ENCODE data around the gene SLC5A9. TPM values are rescaled to one million over a fixed set of nuclear protein-coding genes. Genes with fewer than 3 reads are reported as not detected.

SLC5A9 gene
- total RNA-seq, 1 donor from 2014 or later, result not detected

DNA sequence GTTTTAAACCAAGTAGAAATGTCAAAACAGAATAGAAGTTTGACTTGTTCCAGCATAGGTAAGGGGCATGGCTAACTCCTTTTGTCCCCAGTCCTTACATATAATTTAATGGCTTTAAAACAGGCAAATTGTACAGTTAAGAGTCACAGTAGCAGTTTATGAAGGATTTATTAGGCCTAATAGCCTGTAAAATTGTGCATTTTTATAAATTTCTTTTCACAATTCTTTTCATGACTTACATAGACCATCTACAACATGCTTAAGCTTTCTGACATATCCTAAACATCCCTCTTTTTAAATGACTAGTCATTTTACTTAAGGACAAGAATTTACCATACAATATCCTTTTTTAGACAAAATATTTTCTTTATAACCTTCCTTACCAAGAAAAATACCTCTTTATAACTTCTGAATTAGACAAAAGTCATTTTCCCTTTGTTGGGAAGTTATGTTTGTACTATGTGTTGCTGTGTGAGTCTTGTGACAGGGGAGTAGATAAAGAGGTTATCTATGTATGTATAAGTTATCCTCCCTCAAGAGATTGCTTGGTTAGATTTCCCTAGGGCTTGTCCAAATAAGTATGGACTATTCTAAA is 34.5 kb upstream of the SLC5A9 start:
- TF ChIP-seq CTCF (IDR thresholded peaks at IDR 0.05) (no peak), EZH2phosphoT487 (IDR thresholded peaks at IDR 0.05) (no peak), EZH2 (IDR thresholded peaks at IDR 0.05) (no peak)
- peaks cover 5% of the 10 kb centered on the region for H3K27me3 Mint-ChIP-seq (ENCODE audit: insufficient read depth, low read depth)

DNA sequence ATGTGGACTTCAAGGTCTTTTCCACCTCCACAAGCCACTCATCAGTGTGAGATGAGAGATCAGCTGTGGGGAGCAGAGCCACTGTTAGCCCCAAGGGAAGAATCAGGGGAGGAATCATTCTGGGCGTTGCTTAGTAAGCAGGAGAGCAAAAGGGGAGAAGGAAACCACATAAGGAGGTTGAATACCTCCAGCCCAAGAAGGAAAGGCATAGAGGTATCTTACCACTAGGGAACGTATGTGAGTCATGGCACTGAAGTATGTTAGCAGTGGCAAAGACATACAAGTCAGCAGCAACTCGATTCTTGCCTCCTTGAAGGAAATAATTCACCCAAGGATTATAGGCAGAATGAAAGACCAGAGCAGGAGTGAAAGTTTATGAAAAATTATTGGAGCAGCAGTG is 31.6 kb upstream of the SLC5A9 start:
- H3K36me3 Mint-ChIP-seq, result no peaks in the 10 kb centered on the region
- H3K4me3 Mint-ChIP-seq, result no peak overlapping the region
- H3K9me3 Mint-ChIP-seq, result peaks cover 51% of the 10 kb centered on the region
- H3K79me2 ChIP-seq (ENCODE audit: low read depth), result no peaks in the 10 kb centered on the region
- peaks cover 5% of the 10 kb centered on the region for H3K27me3 Mint-ChIP-seq (ENCODE audit: insufficient read depth, low read depth)
- H3F3A ChIP-seq (ENCODE audit: low read depth), result no peaks in the 10 kb centered on the region
- no peaks in the 10 kb centered on the region for H4K20me1 ChIP-seq (ENCODE audit: low read depth)
- H3K27ac Mint-ChIP-seq, result no peak overlapping the region
- H3K27me3 ChIP-seq, result no peaks in the 10 kb centered on the region
- no peak overlapping the region for H3K4me2 ChIP-seq
- H3K4me1 Mint-ChIP-seq, result no peaks in the 10 kb centered on the region
- no peak overlapping the region for H3K27ac ChIP-seq
- no peak overlapping the region for H3K4me3 ChIP-seq
- DNase-seq (ENCODE audit: low spot score), result no peak
- H2AFZ ChIP-seq (replicated peaks), result no peak overlapping the region
- no peak overlapping the region for H3K9ac ChIP-seq
- no peaks in the 10 kb centered on the region for H3K36me3 ChIP-seq
- TF ChIP-seq CTCF (IDR thresholded peaks at IDR 0.05), result no peak
- no peak for TF ChIP-seq EZH2phosphoT487 (IDR thresholded peaks at IDR 0.05)
- no peak for TF ChIP-seq EZH2 (IDR thresholded peaks at IDR 0.05)
- peaks cover 26% of the 10 kb centered on the region for H3K9me3 ChIP-seq (ENCODE audit: low read depth)
- H3K4me1 ChIP-seq, result no peaks in the 10 kb centered on the region

More for the DNA sequence above, 34.5 kb upstream of the SLC5A9 start:
- H3K4me3 ChIP-seq, result no peak overlapping the region
- DNase-seq (ENCODE audit: low spot score), result no peak
- H3K27ac Mint-ChIP-seq, result no peak overlapping the region
- no peak overlapping the region for H3K4me2 ChIP-seq
- no peak overlapping the region for H2AFZ ChIP-seq (replicated peaks)
- H3K79me2 ChIP-seq (ENCODE audit: low read depth), result no peaks in the 10 kb centered on the region
- H3K4me1 Mint-ChIP-seq, result no peaks in the 10 kb centered on the region
- H3K27me3 ChIP-seq, result no peaks in the 10 kb centered on the region
- H3K27ac ChIP-seq, result no peak overlapping the region
- H3K9me3 ChIP-seq (ENCODE audit: low read depth), result peaks cover 26% of the 10 kb centered on the region
- no peaks in the 10 kb centered on the region for H3K36me3 ChIP-seq
- H3F3A ChIP-seq (ENCODE audit: low read depth), result no peaks in the 10 kb centered on the region
- H3K4me3 Mint-ChIP-seq, result no peak overlapping the region
- no peaks in the 10 kb centered on the region for H3K36me3 Mint-ChIP-seq
- no peak overlapping the region for H3K9ac ChIP-seq
- no peaks in the 10 kb centered on the region for H3K4me1 ChIP-seq
- peaks cover 46% of the 10 kb centered on the region for H3K9me3 Mint-ChIP-seq
- H4K20me1 ChIP-seq (ENCODE audit: low read depth), result no peaks in the 10 kb centered on the region

DNA sequence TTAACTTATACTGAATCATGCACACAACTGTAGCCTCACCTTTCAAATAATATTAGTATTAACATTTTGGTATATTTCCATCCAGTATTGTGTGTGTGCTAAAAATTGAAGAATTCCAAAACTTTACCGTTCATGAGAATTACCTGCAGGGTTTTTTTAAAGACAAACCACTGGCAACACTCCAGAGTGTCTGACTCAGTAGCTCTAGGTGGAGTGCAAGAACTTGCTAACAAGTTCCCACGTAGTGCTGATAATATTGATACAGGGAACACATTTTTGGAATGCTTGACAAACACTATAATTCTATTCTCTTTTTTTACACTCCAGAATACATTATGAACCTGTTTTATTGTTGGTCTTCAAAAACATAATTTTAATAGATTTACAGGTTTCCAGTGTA is 27.7 kb upstream of the SLC5A9 start:
- Mint-ChIP-seq H3K9me3 (peaks cover 19% of the 10 kb centered on the region), H3K27me3 (ENCODE audit: insufficient read depth, low read depth) (peaks cover 7% of the 10 kb centered on the region), H3K36me3 (no peaks in the 10 kb centered on the region), H3K4me1 (no peaks in the 10 kb centered on the region), H3K4me3 (no peak overlapping the region), H3K27ac (no peak overlapping the region)
- Histone ChIP-seq H3K27me3 (no peaks in the 10 kb centered on the region), H3K36me3 (no peaks in the 10 kb centered on the region), H3K4me2 (no peak overlapping the region), H3K79me2 (ENCODE audit: low read depth) (no peaks in the 10 kb centered on the region), H4K20me1 (ENCODE audit: low read depth) (no peaks in the 10 kb centered on the region), H3K4me1 (no peaks in the 10 kb centered on the region), H3F3A (ENCODE audit: low read depth) (no peaks in the 10 kb centered on the region), H2AFZ (replicated peaks) (no peak overlapping the region), H3K4me3 (no peak overlapping the region), H3K9me3 (ENCODE audit: low read depth) (no peaks in the 10 kb centered on the region), H3K9ac (no peak overlapping the region), H3K27ac (no peak overlapping the region)
- TF ChIP-seq EZH2phosphoT487 (IDR thresholded peaks at IDR 0.05), result no peak
- no peak for TF ChIP-seq CTCF (IDR thresholded peaks at IDR 0.05)
- no peak for TF ChIP-seq EZH2 (IDR thresholded peaks at IDR 0.05)
- no peak for DNase-seq (ENCODE audit: low spot score)

All from neural progenitor cell (in vitro differentiated cells).